Kidney (tissue), 14 donors: ENCODE data around the gene BRDT. TPM values are rescaled to one million over a fixed set of nuclear protein-coding genes. Genes with fewer than 3 reads are reported as not detected.

Experiments
- DNase-seq, 5 donors: peaks; one replicate each; pipeline ENCODE4 v3.0.0-alpha.2; 2013 to 2020
- FAIRE-seq: peaks from 2 replicates; lab custom pipeline; 2012; peaks lifted over from hg19 to GRCh38; lab: Jason Lieb, UNC
- H3K27ac ChIP-seq, 2 donors: one replicate each; pipeline ENCODE4 v1.7.0; 2013; ENCODE audit warnings: low read depth in 2 of 2, low read length in 2 of 2, inconsistent platforms in 1 of 2
- H3K27me3 ChIP-seq: one replicate; pipeline ENCODE4 v1.7.1; 2013; ENCODE audit warnings: low read length, inconsistent platforms; ENCODE audit not compliant: control insufficient read depth, insufficient read depth
- H3K36me3 ChIP-seq, 3 donors: one replicate each; pipeline versions ENCODE4 v1.7.0 to v1.7.1; 2013; ENCODE audit warnings: low read length in 3 of 3, control low read depth in 1 of 3, inconsistent platforms in 1 of 3; ENCODE audit not compliant: insufficient read depth in 3 of 3, control insufficient read depth in 2 of 3
- H3K4me1 ChIP-seq, 3 donors: one replicate each; pipeline versions ENCODE4 v1.7.0 to v1.7.1; 2013; ENCODE audit warnings: low read length in 3 of 3, inconsistent platforms in 1 of 3, low read depth in 1 of 3; ENCODE audit not compliant: control insufficient read depth in 2 of 3, insufficient read depth in 2 of 3
- H3K4me3 ChIP-seq, 3 donors: one replicate each; pipeline versions ENCODE4 v1.7.0 to v1.8.1; 2013; ENCODE audit warnings: low read length in 3 of 3, control low read depth in 1 of 3, inconsistent platforms in 1 of 3
- H3K9ac ChIP-seq, 3 donors: one replicate each; pipeline versions ENCODE4 v1.7.0 to v1.7.1; 2013; ENCODE audit warnings: low read length in 3 of 3, control low read depth in 1 of 3, inconsistent platforms in 1 of 3
- H3K9me3 ChIP-seq, 3 donors: one replicate each; pipeline versions ENCODE4 v1.7.0 to v1.7.1; 2013; ENCODE audit warnings: low read length in 3 of 3, control low read depth in 1 of 3, inconsistent platforms in 1 of 3; ENCODE audit not compliant: control insufficient read depth in 2 of 3, insufficient read depth in 1 of 3
- CTCF ChIP-seq: IDR thresholded peaks from 3 replicates; pipeline ENCODE4 v1.5.1; 2012; ENCODE audit warnings: mild to moderate bottlenecking, moderate library complexity, borderline replicate concordance; ENCODE audit not compliant: insufficient read depth; ENCODE audit errors: extremely low read depth
- intact Hi-C: fragments of 100-400 bp; cut with DNase I; formaldehyde crosslinking; loops from one replicate; pipeline ENCODE4 v1.11.1; 2022
- polyA plus RNA-seq: library from polyadenylated mRNA; stranded (reverse); fragments of 350-450 nt; fragmentation: Illumina TruSeq; extraction: RNeasy Lipid Tissue Mini Kit (QIAGEN cat#74804); gene quantifications from one replicate; pipeline ENCODE4 v1.2.3, GENCODE V29; 2014; ENCODE audit warnings: low read depth, low replicate concordance; ENCODE audit not compliant: insufficient read depth
- total RNA-seq: library from RNA; stranded (reverse); fragmentation: NEBNext Ultra II Directional; extraction: Animal tissue kit (Norgen Biotek cat#: 25700); gene quantifications from one replicate; pipeline ENCODE4 v1.2.1, GENCODE V29; 2021
- donor health status: control.
- donor health status: control.
- donor health status: control.
- donor health status: control.
- donor health status: control.
- donor health status: DM: yes; HTN: yes; CAD: no.
- donor health status: Normal renal cell carcinoma (clear cell type).

BRDT gene
- total and polyA plus RNA-seq, 2 donors from 2014 or later = not detected

GRCh38 chr1:91944087-91944486, 5.1 kb upstream of the BRDT start:
- DNase-seq (no peak), FAIRE-seq (no peak)
- no peaks in the 10 kb centered on the region for H3K9me3 ChIP-seq
- no peaks in the 10 kb centered on the region for H3K27me3 ChIP-seq
- no peak overlapping the region for H3K4me3 ChIP-seq
- no peaks in the 10 kb centered on the region for H3K36me3 ChIP-seq
- no peaks in the 10 kb centered on the region for H3K4me1 ChIP-seq
- no peak overlapping the region for H3K9ac ChIP-seq
- H3K27ac ChIP-seq = no peak overlapping the region
- no peak for TF ChIP-seq CTCF
- intact Hi-C loops = no loop called here

GRCh38 chr1:91948097-91948496, 1.1 kb upstream of the BRDT start:
- no peaks in the 10 kb centered on the region for H3K9me3 ChIP-seq
- DNase-seq (no peak), FAIRE-seq (no peak)
- H3K36me3 ChIP-seq = no peaks in the 10 kb centered on the region
- H3K9ac ChIP-seq = no peak overlapping the region
- no peaks in the 10 kb centered on the region for H3K27me3 ChIP-seq
- H3K4me1 ChIP-seq = no peaks in the 10 kb centered on the region
- TF ChIP-seq CTCF = no peak
- H3K4me3 ChIP-seq = no peak overlapping the region
- intact Hi-C loops = no loop called here
- no peak overlapping the region for H3K27ac ChIP-seq

GRCh38 chr1:91948501-91949355, 473 bp upstream of the BRDT start:
- no peak overlapping the region for H3K4me3 ChIP-seq
- no peaks in the 10 kb centered on the region for H3K27me3 ChIP-seq
- no peaks in the 10 kb centered on the region for H3K4me1 ChIP-seq
- FAIRE-seq (no peak), DNase-seq (peak in 3 of 5 donors; percentile 1 to 76 (median 43))
- TF ChIP-seq CTCF = no peak
- H3K9ac ChIP-seq = no peak overlapping the region
- H3K9me3 ChIP-seq = no peaks in the 10 kb centered on the region
- H3K27ac ChIP-seq = no peak overlapping the region
- no peaks in the 10 kb centered on the region for H3K36me3 ChIP-seq
- intact Hi-C loops = no loop called here

GRCh38 chr1:91952187-91952586, 3.0 kb downstream of the BRDT start:
- Histone ChIP-seq H3K4me1 (no peaks in the 10 kb centered on the region), H3K27me3 (no peaks in the 10 kb centered on the region), H3K9ac (no peak overlapping the region), H3K4me3 (no peak overlapping the region), H3K9me3 (no peaks in the 10 kb centered on the region), H3K36me3 (no peaks in the 10 kb centered on the region), H3K27ac (no peak overlapping the region)
- TF ChIP-seq CTCF = no peak
- FAIRE-seq = no peak
- intact Hi-C loops = no loop called here
- DNase-seq = no peak
